HepG2 (cell line): ENCODE data around the gene ZNF740. TPM values are rescaled to one million over a fixed set of nuclear protein-coding genes. Genes with fewer than 3 reads are reported as not detected.

Source experiments
- ATAC-seq: fragments of 200-7000 bp; cut with Tn5 transposase; 3 replicates; pipeline ENCODE4 v1.9.1; 2020; ENCODE audit warnings: mild to moderate bottlenecking, moderate library complexity
- BruUV-seq: library from RNA; stranded (reverse); fragments of 400-500 nt; replicated peaks from 2 replicates; lab custom pipeline; 2021; lab: Mats Ljungman, UMichigan
- CTCF ChIA-PET: fragments of 300-600 bp; formaldehyde crosslinking; extraction: SDS; loops from one replicate; lab custom pipeline; 2021; ENCODE audit warnings: low total read pairs, inconsistent platforms, low intra/inter-chr PET ratio; lab: Yijun Ruan, JAX
- POLR2A ChIA-PET: fragments of 350-600 bp; sonication (Branson Sonifier 250); formaldehyde crosslinking; loops from one replicate; lab custom pipeline; 2020; ENCODE audit warnings: antibody characterized with exemption, inconsistent platforms; lab: Yijun Ruan, JAX
- DNase-seq: peaks from one replicate; pipeline ENCODE4 v3.0.0-alpha.2; 2015; ENCODE audit warnings: low spot score
- FAIRE-seq: peaks from 3 replicates; lab custom pipeline; 2011; peaks lifted over from hg19 to GRCh38; lab: Jason Lieb, UNC
- H2AFZ ChIP-seq: one replicate; pipeline ENCODE4 v1.6.1; 2011; ENCODE audit warnings: low read length, inconsistent platforms
- H3K27ac ChIP-seq: fragments of 300-600 bp; 3 replicates; pipeline ENCODE4 v1.8.0; 2011; ENCODE audit warnings: mixed run types, mild to moderate bottlenecking, mixed read lengths, low read length, inconsistent platforms; ENCODE audit not compliant: insufficient read depth; ENCODE audit errors: extremely low read length
- H3K27me3 ChIP-seq, 2 experiments: fragments of 200-600 bp in 1 of 2; 2 replicates in 1 of 2; 3 replicates in 1 of 2; pipeline versions ENCODE4 v1.6.0 to v1.8.0; 2011; ENCODE audit warnings: low read length in 2 of 2, mild to moderate bottlenecking in 2 of 2, moderate library complexity in 2 of 2, inconsistent platforms in 1 of 2; ENCODE audit not compliant: insufficient read depth in 2 of 2, control insufficient read depth in 1 of 2
- H3K36me3 ChIP-seq, 2 experiments: fragments of 200-600 bp in 1 of 2; replicated peaks in 1 of 2; 2 replicates in 1 of 2; 3 replicates in 1 of 2; pipeline versions ENCODE4 v1.5.1 to v1.8.0; 2011; ENCODE audit warnings: low read length in 2 of 2, inconsistent platforms in 1 of 2; ENCODE audit not compliant: insufficient read depth in 2 of 2, control insufficient read depth in 1 of 2
- H3K4me1 ChIP-seq: 2 replicates; pipeline ENCODE4 v1.5.1; 2012; ENCODE audit warnings: low read length, inconsistent platforms; ENCODE audit not compliant: insufficient read depth
- H3K4me2 ChIP-seq: 2 replicates; pipeline ENCODE4 v1.6.0; 2011; ENCODE audit warnings: low read depth, low read length, inconsistent platforms
- H3K4me3 ChIP-seq, 3 experiments: fragments of 200-600 bp in 1 of 3; sonication (generic), shearing (Covaris generic) in 1 of 3; replicated peaks in 1 of 3; 2 replicates each; pipeline ENCODE4 v1.5.1; 2011 to 2016; ENCODE audit warnings: low read length in 3 of 3, inconsistent platforms in 2 of 3, low read depth in 2 of 3, mild to moderate bottlenecking in 2 of 3, control low read depth in 1 of 3, mixed read lengths in 1 of 3; ENCODE audit not compliant: insufficient read depth in 1 of 3
- H3K79me2 ChIP-seq: one replicate; pipeline ENCODE4 v1.6.1; 2011; ENCODE audit warnings: low read length, inconsistent platforms; ENCODE audit not compliant: insufficient read depth
- H3K9ac ChIP-seq: 2 replicates; pipeline ENCODE4 v1.6.0; 2011; ENCODE audit warnings: mild to moderate bottlenecking, low read depth, low read length, inconsistent platforms; ENCODE audit not compliant: insufficient read depth
- H3K9me3 ChIP-seq: 2 replicates; pipeline ENCODE4 v1.5.1; 2012; ENCODE audit warnings: mild to moderate bottlenecking, low read length
- H4K20me1 ChIP-seq: 2 replicates; pipeline ENCODE4 v1.6.0; 2011; ENCODE audit warnings: inconsistent platforms, mild to moderate bottlenecking, low read length, moderate library complexity; ENCODE audit not compliant: insufficient read depth
- AGO2 ChIP-seq: fragments of 200-400 bp; formaldehyde crosslinking; optimal IDR thresholded peaks from 2 replicates; pipeline ENCODE3; 2017; ENCODE audit warnings: mild to moderate bottlenecking, low read depth, low read length, moderate library complexity
- E2F2 ChIP-seq: sonication (generic); formaldehyde crosslinking; IDR thresholded peaks from 2 replicates; pipeline ENCODE4 v1.4.0; 2020; ENCODE audit warnings: missing genetic modification reagents, borderline replicate concordance
- FOXJ3 ChIP-seq: sonication (generic); formaldehyde crosslinking; IDR thresholded peaks from 2 replicates; pipeline ENCODE4 v1.4.0; 2020; ENCODE audit warnings: missing genetic modification reagents, mild to moderate bottlenecking, borderline replicate concordance
- HOXD1 ChIP-seq: sonication (generic); formaldehyde crosslinking; IDR thresholded peaks from 2 replicates; pipeline ENCODE4 v1.5.0; 2020; ENCODE audit warnings: missing genetic modification reagents
- MYC ChIP-seq: sonication (generic); formaldehyde crosslinking; IDR thresholded peaks from 2 replicates; pipeline ENCODE4 v1.9.0; 2021; ENCODE audit warnings: missing genetic modification reagents, borderline replicate concordance
- NR0B2 ChIP-seq: sonication (generic); formaldehyde crosslinking; IDR thresholded peaks from 2 replicates; pipeline ENCODE4 v1.4.0; 2020; ENCODE audit warnings: mild to moderate bottlenecking, missing genetic modification reagents
- POLR2G ChIP-seq: fragments of 200-400 bp; formaldehyde crosslinking; IDR thresholded peaks from 2 replicates; pipeline ENCODE4 v1.6.1; 2018; ENCODE audit warnings: mild to moderate bottlenecking, low read depth, low read length, moderate library complexity
- TAF15 ChIP-seq: fragments of 200-400 bp; formaldehyde crosslinking; IDR thresholded peaks from one replicate; pipeline ENCODE4 v1.6.1; 2018; ENCODE audit warnings: mild to moderate bottlenecking, low read depth, low read length; ENCODE audit not compliant: poor library complexity, severe bottlenecking
- WGBS: methylation state at CpG from one replicate; pipeline ENCODE4 v1.1.6; 2017; ENCODE audit warnings: low lambda C conversion rate; 5-methylcytosine and 5-hydroxymethylcytosine counted together
- in situ Hi-C: cut with HindIII; loops from 2 replicates; pipeline ENCODE4 v1.10.0; 2017; ENCODE audit warnings: low pct_unique_long_range_greater_than_20kb; ENCODE audit not compliant: extremely low pct_ligation_motif_present
- intact Hi-C: fragments of 100-400 bp; cut with micrococcal nuclease; formaldehyde crosslinking; loops from one replicate; pipeline ENCODE4 v1.10.0; 2022; ENCODE audit not compliant: unreplicated experiment
- polyA plus RNA-seq, 8 experiments: library from polyadenylated mRNA; depleted of rRNA in 3 of 8; stranded (reverse) in 7 of 8; unstranded in 1 of 8; fragments of >200 nt; fragmentation: Illumina TruSeq in 4 of 8; extraction: Trizol in 4 of 8; gene quantifications; 2 replicates each; pipeline versions ENCODE4 v1.2.1 to v1.2.3, GENCODE V29; 2011 to 2016; ENCODE audit warnings: low read depth in 4 of 8, missing spikeins in 1 of 8, mixed read lengths in 1 of 8; ENCODE audit not compliant: insufficient read depth in 1 of 8
- total RNA-seq, 5 experiments: library from RNA; depleted of rRNA; stranded (reverse); fragments of >200 nt; fragmentation: Illumina TruSeq; extraction: Trizol; gene quantifications; 2 replicates each; pipeline ENCODE4 v1.2.3, GENCODE V29; 2016; ENCODE audit warnings: low read depth in 1 of 5

ZNF740 gene
- total and polyA plus RNA-seq, 2 of the 13 experiments (the other 11 are each of a cell fraction or from before 2014, with no cell fraction given): 16.9 to 19.0 TPM

- H3K4me3 ChIP-seq: no peak overlapping the region
- POLR2A ChIA-PET: interaction anchor here (1.2 kb wide), 1 partner anchor 12 kb away, joined by 4 read pairs; the partner anchor contains the start of genes CSAD and ZNF740
- H3K9me3 ChIP-seq: no peaks in the 10 kb centered on the region
- peaks cover 3% of the 10 kb centered on the region; the same call in 1 of the 2 replicates for H4K20me1 ChIP-seq
- no TSS peak for BruUV-seq
- FAIRE-seq (no peak), DNase-seq (no peak), ATAC-seq (no peak)
- no peaks in the 10 kb centered on the region for H3K79me2 ChIP-seq
- H3K27me3 ChIP-seq: no peaks in the 10 kb centered on the region
- in situ Hi-C loops: loop anchor here (5.0 kb wide), 2 partner anchors 36 to 131 kb away; no protein-coding TSS in a partner anchor
- TF ChIP-seq NR0B2: no peak
- TF ChIP-seq POLR2G: 0 out of 2 replicates have a peak, but pooled peaks have one; percentile 9
- no peak for TF ChIP-seq FOXJ3 (CRISPR knock-in tag)
- no peak for TF ChIP-seq E2F2
- TF ChIP-seq AGO2: peak; percentile 68
- no peak for TF ChIP-seq TAF15
- TF ChIP-seq HOXD1 (CRISPR knock-in tag): no peak
- 0 out of 2 replicates have a peak, but pooled peaks have one; percentile 19 for TF ChIP-seq MYC (CRISPR knock-in tag)
- H3K9ac ChIP-seq: no peak overlapping the region
- H3K36me3 ChIP-seq: peaks cover 5 to 10% of the 10 kb centered on the region in 2 experiments
- no peak overlapping the region for H3K27ac ChIP-seq
- WGBS: 98% methylated on average over 9 of the region's 9 CpGs
- H3K4me2 ChIP-seq: no peak overlapping the region
- intact Hi-C loops: no loop called here
- peaks cover 37% of the 10 kb centered on the region for H3K4me1 ChIP-seq
- CTCF ChIA-PET: no interaction called here
- H2AFZ ChIP-seq: no peak overlapping the region
Observed at GRCh38 chr12:53193040-53193439, 12.5 kb downstream of the ZNF740 start.
